Activated CD4-positive, alpha-beta T cell treated with anti-CD3 and anti-CD28 coated beads, Interleukin-2, Interleukin-6, amounts not matched to agents 100 ng/mL and 50 ng/mL, durations not matched to agents 16 hours and 8 hours (primary cell): ENCODE measurements around the gene DSC3.

ENCODE experiments used
- DNase-seq: peaks from one replicate; pipeline ENCODE4 v3.0.0-alpha.2; 2020

The DSC3 gene

GRCh38 chr18:30969670-30970170 lies 72.8 kb downstream of the DSC3 start:
- DNase-seq = no peak

DNA sequence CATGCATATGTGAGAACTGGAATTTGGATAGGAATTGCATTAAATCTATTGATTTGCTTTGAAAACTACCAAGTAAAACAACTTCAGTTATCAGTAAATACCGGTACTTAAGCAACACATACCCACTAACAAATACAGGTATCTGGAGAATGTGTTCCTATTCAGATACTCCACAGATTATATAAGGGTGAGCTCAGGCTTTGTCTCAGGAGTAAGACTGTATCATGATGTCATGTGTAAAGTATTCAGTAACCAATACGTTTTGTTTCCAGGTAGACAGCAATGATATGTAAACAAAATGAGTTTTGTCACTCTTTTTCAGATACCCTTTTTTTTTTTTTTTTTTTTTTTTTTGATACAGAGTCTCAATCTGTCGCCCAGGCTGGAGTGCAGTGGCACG lies 74.8 kb downstream of the DSC3 start:
- DNase-seq = no peak

DNA sequence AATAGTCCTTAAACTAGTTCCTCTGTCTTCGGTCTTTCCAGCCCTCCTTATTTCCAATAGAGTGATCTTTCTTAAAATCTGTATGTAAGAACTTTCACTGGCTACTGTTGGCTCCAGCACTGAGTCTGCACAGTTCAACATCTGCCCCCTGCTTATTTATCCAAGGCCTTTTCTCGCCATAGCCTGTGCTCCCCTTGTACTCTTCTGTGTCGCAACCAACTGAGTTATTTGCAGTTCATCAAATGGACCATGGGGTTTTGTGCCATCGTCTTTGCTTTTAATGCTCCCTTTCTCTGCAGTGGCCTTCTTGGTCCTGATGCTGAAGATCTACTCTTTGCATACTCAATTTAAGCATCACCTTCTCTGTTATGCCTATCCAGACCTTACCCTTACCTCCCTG lies 77.3 kb downstream of the DSC3 start:
- DNase-seq = no peak

DNA sequence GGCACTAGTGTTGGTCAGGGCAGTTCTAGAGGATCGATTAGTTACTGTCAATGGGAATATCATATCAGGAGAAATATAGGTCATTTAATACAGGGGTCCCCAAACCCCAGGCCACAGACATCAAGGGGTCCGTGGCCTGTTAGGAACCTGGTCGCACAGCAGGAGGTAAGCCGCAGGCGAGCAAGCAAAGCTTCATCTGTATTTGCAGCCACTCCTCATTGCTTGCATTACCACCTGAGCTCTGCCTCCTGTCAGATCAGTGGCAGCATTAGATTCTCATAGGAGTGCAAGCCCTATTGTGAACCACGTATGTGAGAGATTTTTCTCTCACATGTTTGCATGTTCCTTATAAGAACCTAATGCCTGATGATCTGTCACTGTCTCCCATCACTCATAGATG lies 81.9 kb downstream of the DSC3 start:
- DNase-seq = no peak

GRCh38 chr18:30957066-30957465 lies 85.5 kb downstream of the DSC3 start:
- DNase-seq = no peak

GRCh38 chr18:30954262-30954661 lies 88.3 kb downstream of the DSC3 start:
- no peak for DNase-seq

DNA sequence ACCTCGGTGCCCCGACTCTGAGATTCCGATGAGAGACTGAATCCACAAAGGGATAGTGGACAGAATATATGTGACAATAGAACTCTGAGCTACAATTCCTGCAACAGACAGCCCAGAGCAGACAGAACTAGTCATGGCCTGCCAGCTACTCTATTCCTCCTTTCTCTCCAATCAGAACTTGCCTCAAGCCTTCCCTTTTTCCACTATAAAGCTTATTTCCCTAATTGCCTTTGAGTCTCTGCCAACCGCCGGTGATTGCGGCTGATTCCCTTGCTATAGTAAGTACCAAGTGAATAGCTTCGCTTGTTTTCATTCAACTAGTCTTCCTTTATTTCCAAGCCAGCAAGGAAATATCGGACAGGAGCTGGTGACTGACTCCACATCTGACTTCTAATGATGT lies 96.8 kb downstream of the DSC3 start:
- DNase-seq = no peak

DNA sequence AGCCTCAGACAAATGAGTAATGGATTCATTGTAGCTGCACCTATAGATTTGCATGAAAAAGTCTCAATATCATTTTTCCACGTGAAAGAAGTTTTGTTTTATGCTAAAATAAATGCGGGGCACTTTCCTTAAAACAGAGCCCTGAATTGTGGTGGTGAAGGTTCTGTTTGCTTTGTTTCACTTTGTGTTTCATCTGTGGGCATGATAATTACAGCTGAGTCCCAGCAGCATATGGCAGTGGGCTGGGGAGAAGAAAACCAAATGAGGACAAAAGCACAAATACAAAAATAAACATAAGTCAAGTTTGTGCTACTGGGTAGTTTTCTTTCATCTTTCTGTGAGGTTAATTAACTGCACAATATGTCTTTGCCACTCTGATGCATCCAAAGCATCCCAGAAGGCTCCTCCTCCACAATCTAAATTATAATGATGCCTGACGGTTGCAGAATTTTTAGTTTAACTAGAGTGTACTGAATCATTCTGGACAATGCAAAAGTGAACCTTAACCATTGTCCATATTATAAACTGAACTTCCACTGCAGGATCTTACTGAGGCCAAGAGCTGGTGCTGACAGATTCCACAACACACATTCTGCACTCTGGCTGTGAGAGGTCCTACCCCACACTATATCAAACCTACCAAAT lies 97.6 kb downstream of the DSC3 start:
- DNase-seq = no peak

DNA sequence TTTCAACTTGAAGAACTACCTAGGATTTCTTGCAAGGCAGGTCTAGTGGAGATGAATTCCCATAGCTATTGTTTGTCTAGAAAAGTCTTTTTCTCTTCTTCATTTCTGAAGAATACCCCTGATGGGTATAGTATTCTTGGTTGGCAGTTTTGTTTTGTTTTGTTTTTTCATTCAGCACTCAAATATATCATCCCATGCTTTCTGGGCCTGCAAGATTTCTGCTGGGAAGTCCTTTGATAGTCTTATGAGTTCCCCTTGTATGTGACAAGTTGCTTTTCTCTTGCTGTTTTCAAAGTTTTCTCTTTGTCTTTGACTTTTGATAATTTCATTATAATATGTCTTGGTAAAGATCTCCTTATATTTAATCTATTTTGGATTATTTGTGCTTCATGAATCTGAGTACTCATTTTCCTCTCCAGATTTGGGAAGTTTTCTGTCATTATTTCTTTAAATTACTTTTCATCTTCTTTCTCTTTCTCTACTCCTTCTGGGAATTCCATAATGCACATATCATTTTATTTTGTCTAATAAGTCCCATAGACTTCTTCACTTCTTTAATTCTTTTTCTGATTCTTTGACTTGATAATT lies 101.5 kb downstream of the DSC3 start:
- no peak for DNase-seq
